M059J (cell line): ENCODE data around the gene TSPAN4. TPM values are rescaled to one million over a fixed set of nuclear protein-coding genes. Genes with fewer than 3 reads are reported as not detected.

Source experiments
- DNase-seq: peaks from one replicate; pipeline ENCODE4 v3.0.0-alpha.2; 2012; ENCODE audit warnings: low read depth
- total RNA-seq: library from RNA; depleted of rRNA; stranded (reverse); fragments of >200 nt; shearing (Covaris generic); gene quantifications from 2 replicates; pipeline ENCODE4 v1.2.3, GENCODE V29; 2014

The TSPAN4 gene
- total RNA-seq, 1 experiment from 2014 or later: 240 TPM

GRCh38 chr11:849951-850774, 7.5 kb downstream of the TSPAN4 start:
- DNase-seq: no peak

GRCh38 chr11:850775-851763, 8.4 kb downstream of the TSPAN4 start:
- no peak for DNase-seq

GRCh38 chr11:852762-853161, 10.1 kb downstream of the TSPAN4 start:
- no peak for DNase-seq

GRCh38 chr11:853682-854448, 11.2 kb downstream of the TSPAN4 start:
- no peak for DNase-seq

GRCh38 chr11:854601-855329, 12.1 kb downstream of the TSPAN4 start:
- no peak for DNase-seq

- DNase-seq: no peak
Measured at GRCh38 chr11:855330-855674, 12.7 kb downstream of the TSPAN4 start.

GRCh38 chr11:855796-856195, 13.1 kb downstream of the TSPAN4 start:
- no peak for DNase-seq

GRCh38 chr11:856397-856796, 13.7 kb downstream of the TSPAN4 start:
- no peak for DNase-seq

- DNase-seq: no peak
Measured at GRCh38 chr11:858053-858761, 15.6 kb downstream of the TSPAN4 start.

- no peak for DNase-seq
Measured at GRCh38 chr11:858762-859339, 16.2 kb downstream of the TSPAN4 start.

- no peak for DNase-seq
Measured at GRCh38 chr11:859394-860131, 16.9 kb downstream of the TSPAN4 start.

- no peak for DNase-seq
Measured at GRCh38 chr11:860234-861104, 17.8 kb downstream of the TSPAN4 start.

- no peak for DNase-seq
Measured at GRCh38 chr11:861105-861479, 18.4 kb downstream of the TSPAN4 start.

GRCh38 chr11:862081-862661, 19.5 kb downstream of the TSPAN4 start:
- DNase-seq: no peak

- no peak for DNase-seq
Measured at GRCh38 chr11:862696-863022, 20.0 kb downstream of the TSPAN4 start.

GRCh38 chr11:863023-863909, 20.6 kb downstream of the TSPAN4 start:
- no peak for DNase-seq
